Stimulated activated CD8-positive, alpha-beta memory T cell treated with anti-CD3 and anti-CD28 coated beads, Interleukin-15, amount 100 ng/mL, for 1 hour (primary cell): ENCODE results near the gene LGALS8.

ENCODE experiments used
- DNase-seq: peaks from one replicate; pipeline ENCODE4 v3.0.0-alpha.2; 2020; ENCODE audit warnings: low read depth

Gene LGALS8

GRCh38 chr1:236589531-236589930, 65.7 kb downstream of the LGALS8 start:
- DNase-seq: no peak

DNA sequence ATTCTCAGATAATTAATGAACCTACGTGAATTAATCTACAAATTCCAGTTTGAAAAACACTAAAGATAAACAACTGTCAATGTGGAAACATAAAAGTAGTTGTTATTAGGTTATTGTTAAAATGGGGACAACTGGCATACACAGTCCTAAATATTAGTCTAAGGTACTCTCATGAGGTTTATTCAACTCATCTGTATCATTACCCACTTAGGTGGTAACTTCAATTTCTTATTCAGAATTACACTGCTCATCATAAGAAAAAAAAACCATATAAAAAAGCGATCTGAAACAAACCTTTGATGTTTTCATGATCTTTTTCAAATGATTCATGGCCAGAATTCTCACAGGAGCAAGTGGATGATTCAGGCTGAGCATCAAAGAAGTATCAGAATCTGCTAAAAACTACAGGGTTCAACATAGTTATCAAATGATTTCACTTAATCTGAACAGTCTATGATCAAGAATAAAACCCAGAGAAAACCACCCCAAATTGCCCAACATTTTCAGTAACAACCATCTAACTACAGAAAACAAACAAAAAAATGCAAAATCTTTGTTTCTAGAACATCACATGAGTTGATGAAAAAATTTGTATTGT, 66.9 kb downstream of the LGALS8 start:
- no peak for DNase-seq

- no peak for DNase-seq
Observed at GRCh38 chr1:236602171-236602570, 78.4 kb downstream of the LGALS8 start.
